C4-2B (cell line): ENCODE data around the gene SCN1B.
A peak's percentile ranks its signal among the peaks of the same experiment; 100 is the strongest.

Source experiments
- H3K27ac ChIP-seq: fragments of 450-650 bp; 2 replicates; pipeline ENCODE4 v1.5.1; 2017
- ZFX ChIP-seq: fragments of 450-650 bp; IDR thresholded peaks from 2 replicates; pipeline ENCODE4 v1.6.1; 2017
- TF ChIP-seq, protein P1 (sequence below): fragments of 450-650 bp; conservative IDR thresholded peaks from 2 replicates; pipeline ENCODE4 v1.5.1; 2017; ENCODE audit warnings: mild to moderate bottlenecking

The SCN1B gene

DNA sequence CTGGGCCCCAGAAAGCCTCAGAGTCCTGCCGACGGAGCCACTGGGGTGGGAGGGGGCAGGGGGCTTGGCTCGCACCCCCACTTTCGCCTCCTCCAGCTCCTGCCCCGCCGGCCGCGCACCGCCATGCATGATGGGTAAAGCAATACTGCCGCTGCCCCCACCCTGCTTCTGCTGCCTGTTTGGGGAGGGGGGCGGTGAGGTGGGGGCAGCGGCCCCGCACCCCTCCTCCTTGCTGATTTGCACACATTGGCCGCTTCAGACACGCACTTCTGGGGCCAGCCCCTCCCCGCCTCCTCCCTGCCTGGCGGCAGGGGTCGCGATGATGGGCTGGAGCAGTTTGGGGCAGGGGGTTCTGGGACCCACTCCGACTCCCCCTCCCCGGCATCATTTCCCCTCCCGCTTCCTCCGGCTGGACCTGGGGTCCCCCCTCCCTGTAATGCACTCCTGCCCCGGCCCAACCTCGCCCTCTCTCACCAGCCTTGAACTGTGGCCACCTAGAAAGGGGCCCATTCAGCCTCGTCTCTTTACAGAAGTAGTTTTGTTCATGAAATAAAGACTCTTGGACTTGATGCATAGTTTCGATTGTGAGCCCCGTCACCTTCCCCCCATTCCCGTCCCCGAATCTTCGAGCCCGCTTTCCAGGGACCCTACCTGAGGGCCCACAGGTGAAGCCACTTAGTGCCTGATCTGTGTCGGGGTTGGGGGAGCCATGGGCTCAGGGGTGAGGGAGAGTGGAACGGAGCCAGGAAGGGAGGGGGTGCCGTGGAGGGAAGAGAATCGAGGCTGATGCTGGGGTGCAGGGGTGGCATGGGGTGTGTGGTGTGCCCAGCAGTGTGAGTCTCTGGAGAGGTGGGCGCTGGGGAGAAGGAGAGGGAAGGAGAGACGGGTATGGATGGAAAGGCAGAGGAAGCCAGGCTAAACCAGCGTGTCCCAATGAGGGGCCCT, 9.9 kb downstream of the SCN1B start:
- TF ChIP-seq ZFX: no peak
- TF ChIP-seq, protein P1, sequence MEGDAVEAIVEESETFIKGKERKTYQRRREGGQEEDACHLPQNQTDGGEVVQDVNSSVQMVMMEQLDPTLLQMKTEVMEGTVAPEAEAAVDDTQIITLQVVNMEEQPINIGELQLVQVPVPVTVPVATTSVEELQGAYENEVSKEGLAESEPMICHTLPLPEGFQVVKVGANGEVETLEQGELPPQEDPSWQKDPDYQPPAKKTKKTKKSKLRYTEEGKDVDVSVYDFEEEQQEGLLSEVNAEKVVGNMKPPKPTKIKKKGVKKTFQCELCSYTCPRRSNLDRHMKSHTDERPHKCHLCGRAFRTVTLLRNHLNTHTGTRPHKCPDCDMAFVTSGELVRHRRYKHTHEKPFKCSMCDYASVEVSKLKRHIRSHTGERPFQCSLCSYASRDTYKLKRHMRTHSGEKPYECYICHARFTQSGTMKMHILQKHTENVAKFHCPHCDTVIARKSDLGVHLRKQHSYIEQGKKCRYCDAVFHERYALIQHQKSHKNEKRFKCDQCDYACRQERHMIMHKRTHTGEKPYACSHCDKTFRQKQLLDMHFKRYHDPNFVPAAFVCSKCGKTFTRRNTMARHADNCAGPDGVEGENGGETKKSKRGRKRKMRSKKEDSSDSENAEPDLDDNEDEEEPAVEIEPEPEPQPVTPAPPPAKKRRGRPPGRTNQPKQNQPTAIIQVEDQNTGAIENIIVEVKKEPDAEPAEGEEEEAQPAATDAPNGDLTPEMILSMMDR: no peak
- H3K27ac ChIP-seq: peak overlapping the region; percentile 99

DNA sequence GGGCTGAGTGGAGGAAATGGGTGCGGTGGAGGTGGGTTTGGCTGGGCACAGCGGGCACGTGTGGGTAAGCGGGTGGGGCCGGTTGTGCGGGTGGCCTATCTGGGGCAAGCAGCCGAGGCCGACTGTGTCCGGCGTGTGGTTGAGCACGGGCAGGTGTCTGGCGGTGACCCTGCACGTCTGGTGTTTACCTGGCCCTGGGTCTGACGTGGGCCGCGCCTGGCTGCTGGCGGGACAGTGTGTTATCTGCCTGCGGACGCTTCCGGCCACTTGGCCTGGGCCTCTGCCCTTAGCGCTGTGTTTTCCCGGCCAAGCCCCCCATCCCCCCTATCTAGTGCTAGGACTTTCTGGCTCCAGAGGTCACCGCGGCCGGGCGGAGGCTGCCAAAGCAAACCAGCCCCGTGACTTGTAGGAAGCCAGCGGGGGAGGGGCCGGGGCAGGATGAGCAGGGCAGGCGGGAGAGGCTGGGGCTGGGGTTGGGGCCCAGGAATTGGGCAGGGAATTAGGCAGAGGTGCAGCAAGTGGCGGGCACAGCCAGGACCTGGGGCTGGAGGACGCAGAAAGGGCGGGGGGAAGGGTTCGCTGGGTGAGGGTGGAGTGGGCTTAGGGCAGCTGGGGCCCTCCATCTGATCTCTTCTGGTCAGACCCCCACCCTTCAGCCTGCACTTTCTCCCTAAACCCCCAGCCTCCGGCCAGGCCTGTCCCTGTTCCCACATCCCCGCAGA, 10.7 kb downstream of the SCN1B start:
- TF ChIP-seq ZFX: no peak
- TF ChIP-seq, protein P1: no peak
- H3K27ac ChIP-seq: peak overlapping the region; percentile 99

DNA sequence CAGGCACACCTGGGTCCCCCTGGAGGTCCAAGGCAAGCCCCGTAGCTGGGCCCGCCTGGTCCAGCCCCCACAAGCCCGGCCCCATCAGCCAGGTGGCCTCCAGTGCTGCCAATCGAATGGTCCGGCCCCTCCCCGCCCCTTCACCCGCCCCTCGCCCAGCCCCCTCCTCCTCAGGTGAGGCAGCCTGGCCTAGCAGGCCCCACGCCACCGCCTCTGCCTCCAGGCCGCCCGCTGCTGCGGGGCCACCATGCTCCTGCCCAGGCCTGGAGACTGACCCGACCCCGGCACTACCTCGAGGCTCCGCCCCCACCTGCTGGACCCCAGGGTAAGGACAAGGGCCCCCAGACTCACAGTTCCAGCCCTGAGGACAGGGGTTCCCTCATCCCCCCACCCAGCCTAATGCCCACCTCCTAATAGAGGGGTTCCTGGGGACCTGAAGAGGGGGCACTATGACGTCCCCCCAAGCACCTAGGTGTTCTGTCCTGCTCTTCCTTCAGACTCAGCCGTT, 11.3 kb downstream of the SCN1B start, which contains the start of gene HPN:
Gene HPN (plus strand): TSS at position 174 of the 508 bp plus-strand sequence. CDS start 786 bp downstream, outside the sequence.
- H3K27ac ChIP-seq: peak within 1 kb of the TSS; percentile 99
- TF ChIP-seq, protein P1: no peak
- TF ChIP-seq ZFX: peak; percentile 86; the same call in 1 of the 2 replicates

DNA sequence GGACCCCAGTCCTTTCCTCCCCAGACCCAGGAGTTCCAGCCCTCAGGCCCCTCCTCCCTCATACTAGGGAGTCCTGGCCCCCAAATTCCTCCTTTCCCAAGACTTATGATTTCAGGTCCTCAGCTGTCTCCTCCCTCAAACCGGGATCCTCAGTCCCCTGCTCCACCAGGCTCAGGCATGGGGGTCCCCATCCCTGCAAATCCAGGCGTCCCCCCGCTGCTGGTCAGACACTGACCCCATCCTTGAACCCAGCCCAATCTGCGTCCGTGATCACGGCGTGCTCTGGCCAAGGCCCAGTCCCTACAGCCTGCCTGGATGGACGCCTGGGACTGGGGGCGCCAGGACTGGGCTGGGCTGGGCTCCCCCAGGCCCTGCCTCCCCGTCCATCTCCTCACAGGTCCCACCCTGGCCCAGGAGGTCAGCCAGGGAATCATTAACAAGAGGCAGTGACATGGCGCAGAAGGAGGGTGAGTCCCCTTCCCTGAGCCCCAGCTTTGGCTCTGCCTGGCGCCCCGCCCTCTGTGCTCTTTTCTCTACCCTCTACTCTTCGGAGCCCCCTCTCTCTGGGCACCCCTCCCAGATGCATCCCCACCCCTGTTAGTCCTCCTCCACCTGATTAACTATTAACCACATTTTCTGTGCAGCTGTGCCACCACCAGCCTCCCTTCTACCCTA, 11.9 kb downstream of the SCN1B start:
- peak overlapping the region; percentile 99 for H3K27ac ChIP-seq
- TF ChIP-seq, protein P1: no peak
- TF ChIP-seq ZFX: no peak

DNA sequence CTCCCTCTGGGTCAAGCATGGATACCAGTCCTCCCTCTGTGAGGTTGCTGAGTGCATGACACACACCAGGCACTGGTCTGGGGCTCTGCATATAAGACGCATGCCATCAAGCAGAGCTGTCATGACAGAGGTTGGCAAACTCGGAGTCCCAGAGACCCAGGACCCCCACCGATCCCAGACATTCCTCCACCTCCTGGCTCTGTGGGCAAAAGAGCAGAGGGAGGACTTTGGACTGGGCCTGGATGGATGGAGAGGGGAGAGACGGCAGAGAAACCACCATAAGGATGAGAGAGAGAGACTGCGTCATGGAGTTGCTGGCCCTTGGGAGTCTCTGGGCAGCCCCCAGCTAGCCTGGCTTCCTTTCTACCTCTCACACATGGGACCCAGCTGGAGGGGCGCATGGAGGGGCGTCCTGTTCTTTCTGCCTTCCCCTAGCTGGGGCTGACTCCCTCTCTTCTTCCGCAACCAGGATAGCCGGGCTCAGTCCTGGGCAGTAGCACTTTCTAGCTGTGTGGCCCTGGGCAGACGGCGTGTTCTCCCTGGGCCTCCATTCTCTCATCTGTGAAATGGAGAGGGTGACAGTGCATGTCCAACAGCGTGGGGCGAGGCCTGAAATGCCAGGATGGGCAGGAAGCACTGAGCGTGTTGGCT, 12.8 kb downstream of the SCN1B start:
- H3K27ac ChIP-seq: peak overlapping the region; percentile 99
- no peak for TF ChIP-seq ZFX
- TF ChIP-seq, protein P1: no peak

DNA sequence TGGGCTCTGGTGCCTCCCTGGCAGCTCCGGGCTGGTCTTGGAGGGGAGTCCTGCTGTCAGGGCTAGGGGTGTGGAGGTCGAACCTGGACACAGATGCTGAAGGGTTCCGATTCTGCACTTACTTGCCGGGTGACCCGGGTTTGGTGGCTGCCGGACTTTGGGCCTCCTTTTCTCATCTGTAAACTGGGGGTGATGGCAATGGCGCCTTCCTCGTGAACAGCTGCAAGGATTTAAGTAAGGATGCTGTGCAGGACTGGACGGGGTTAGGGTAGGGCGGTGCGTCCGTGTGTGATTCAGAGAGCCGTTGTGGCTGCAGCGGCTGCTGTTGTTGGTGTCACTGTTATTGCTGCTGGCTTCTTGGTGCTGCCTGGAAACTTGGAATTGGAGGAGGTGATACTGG, 13.6 kb downstream of the SCN1B start:
- H3K27ac ChIP-seq: peak overlapping the region; percentile 99
- no peak for TF ChIP-seq ZFX
- TF ChIP-seq, protein P1: no peak
